Measurements from ENCODE around the gene IDUA.
"Not testable (repeated sequence)": the region's sequence is repeated elsewhere in the genome, so short reads cannot be mapped to it uniquely, and the experiment has no call there.

The IDUA gene

DNA sequence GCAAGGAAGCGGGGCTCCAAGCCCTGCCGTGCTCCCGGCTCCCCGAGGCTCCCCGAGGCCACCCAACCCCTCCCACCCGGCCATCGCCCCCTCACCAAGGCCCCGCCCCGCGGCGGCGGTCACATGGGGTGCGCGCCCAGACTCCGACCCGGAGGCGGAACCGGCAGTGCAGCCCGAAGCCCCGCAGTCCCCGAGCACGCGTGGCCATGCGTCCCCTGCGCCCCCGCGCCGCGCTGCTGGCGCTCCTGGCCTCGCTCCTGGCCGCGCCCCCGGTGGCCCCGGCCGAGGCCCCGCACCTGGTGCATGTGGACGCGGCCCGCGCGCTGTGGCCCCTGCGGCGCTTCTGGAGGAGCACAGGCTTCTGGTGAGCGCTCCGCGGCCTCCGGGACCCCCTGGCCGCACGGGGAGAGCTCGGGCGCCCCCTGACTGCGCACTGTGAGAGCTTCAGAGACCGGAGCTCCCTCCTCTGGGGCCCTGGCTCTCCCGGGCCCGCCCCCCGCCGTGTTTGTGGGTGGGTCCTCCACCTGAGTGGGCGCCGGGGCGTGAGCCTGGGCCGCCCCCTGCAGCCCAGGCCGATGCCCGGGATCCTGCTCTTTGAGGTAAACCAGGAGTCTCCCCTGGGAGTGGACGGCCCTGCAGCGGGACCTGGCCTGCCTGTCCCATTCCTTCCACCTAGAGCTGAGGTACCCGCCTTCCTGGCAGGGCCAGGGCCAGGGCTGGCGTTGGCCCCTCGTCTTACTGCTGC, at the start of gene IDUA:
IDUA (plus strand) TSS at position 166 of the 745 bp plus-strand sequence; CDS start at position 207, 41 bp downstream.
- DNase-seq (ENCODE audit: low spot score), result peak; percentile 85

DNA sequence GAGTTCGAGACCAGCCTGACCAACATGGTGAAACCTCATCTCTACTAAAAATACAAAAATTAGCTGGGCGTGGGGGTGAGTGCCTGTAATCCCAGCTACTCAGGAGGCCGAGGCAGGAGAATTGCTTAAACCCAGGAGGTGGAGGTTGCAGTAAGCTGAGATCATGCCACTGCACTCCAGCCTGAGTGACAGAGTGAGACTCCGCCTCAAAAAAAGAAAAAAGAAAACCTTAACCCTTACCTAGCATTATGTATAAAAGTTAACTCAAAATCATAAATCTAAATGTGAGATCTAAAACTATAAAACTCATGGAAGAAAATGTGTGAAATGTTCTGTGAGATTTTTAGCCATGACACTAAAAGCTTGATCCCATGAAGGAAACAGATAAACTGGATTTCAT, 47.3 kb upstream of the IDUA start:
- DNase-seq (ENCODE audit: low spot score), result not testable (repeated sequence)

DNA sequence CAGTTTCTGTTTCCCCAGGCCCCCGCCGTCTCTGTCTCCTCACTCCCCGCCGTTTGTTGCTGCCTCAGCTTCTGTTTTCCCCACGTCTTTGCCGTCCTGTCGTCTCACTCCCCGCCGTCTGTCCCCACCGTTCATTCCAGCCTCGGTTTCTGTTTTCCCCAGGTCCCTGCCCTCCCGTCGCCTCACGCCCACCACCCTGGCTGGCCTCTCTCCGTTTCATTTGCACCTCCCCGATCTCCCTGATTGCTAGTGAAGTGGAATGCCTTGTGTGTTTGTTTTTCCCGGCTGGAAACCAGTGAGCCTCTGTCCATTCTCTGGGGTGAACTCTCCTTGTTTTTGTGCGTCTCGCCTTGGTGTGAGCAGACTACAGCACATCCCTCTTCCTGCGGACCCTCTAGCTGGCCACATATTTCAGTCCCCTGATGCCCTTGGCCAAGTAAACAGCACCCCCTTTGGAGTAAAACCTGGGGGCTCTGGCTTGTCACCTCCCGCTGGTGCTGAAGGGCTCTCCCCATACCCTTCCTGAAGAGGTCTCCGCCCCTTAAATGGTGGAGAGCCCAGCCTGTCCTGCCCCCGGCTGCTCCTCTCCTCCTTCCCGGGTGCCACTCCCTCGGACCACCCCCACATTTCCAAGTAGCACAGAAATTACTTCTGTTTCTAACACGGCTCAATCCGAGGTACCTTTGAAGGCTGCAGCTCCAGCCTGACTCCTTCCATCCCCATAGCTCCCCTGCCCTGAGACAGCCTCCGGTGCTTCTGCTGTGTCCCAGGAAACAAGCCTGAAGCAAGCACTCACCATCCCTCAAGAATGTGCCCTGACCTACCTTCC, 41.4 kb upstream of the IDUA start:
- DNase-seq (ENCODE audit: low spot score), result no peak

DNA sequence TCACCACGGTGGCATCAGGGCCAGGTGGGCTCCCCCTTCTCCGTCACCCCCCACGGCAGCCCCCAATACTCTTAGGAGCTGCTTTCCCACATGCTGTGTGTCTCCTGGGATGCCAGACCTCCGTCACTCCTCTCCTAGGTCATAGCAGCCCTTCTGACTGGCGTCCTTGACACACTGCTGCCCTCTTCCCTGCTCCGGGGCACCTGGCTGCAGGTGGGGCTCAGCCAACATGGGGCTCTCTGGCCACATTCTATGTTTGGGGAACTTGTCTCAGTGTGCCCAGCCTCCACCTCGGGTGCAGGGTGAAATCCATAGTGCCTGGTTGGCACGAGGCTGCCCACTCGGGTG, 40.8 kb upstream of the IDUA start:
- DNase-seq (ENCODE audit: low spot score), result no peak

DNA sequence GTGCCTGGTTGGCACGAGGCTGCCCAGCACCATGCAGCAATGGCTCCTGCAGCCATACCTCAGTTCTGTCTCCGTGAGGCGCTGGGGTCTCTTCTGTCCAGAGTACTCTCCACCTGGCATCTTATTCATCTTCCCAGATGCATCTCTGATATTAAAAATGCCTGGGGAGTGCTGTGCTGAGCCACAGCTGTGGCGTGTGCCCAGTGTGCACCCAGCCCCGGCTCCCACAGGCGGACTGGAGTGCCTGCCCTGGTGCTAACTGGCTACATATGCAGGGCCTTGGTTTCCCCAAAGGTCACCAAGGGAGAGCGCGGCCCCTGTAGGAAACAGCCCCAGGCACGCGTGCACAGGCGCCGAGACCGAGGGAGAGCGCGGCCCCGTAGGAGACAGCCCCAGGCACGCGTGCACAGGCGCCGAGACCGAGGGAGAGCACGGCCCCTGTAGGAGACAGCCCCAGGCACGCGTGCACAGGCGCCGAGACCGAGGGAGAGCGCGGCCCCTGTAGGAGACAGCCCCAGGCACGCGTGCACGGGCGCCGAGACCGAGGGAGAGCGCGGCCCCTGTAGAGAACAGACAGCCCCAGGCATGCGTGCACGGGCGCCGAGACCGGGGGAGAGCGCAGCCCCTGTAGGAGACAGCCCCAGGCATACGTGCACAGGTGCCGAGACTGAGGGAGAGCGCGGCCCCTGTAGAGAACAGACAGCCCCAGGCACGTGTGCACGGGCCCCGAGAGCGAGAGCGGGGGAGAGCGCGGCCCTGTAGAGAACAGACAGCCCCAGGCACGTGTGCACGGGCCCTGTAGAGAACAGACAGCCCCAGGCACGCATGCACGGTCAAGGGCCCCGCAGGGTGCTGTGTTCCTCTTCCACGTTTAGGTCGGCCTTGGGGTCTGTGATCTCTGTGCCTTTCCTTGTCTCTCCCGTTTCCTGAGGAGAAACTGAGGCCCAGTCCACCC, 40.0 kb upstream of the IDUA start:
- no peak for DNase-seq (ENCODE audit: low spot score)

DNA sequence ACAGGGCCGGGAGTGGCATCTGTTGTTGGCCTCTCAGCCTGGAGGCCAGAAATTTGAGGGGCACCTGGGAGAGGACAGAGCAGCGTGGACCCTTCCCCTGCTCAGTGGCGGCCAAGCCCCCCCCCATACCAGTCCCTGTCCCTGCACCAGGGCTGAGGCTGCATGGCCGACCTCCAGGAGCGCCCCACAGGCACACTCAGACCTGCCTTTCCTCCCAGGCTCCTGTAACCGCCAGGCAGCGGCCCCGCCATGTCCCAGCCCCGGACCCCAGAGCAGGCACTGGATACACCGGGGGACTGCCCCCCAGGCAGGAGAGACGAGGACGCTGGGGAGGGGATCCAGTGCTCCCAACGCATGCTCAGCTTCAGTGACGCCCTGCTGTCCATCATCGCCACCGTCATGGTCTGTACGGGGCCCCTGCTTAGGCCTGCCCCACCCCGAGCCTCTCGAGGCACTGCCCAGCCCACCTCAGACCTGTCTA, 39.3 kb upstream of the IDUA start:
- no peak for DNase-seq (ENCODE audit: low spot score)

DNA sequence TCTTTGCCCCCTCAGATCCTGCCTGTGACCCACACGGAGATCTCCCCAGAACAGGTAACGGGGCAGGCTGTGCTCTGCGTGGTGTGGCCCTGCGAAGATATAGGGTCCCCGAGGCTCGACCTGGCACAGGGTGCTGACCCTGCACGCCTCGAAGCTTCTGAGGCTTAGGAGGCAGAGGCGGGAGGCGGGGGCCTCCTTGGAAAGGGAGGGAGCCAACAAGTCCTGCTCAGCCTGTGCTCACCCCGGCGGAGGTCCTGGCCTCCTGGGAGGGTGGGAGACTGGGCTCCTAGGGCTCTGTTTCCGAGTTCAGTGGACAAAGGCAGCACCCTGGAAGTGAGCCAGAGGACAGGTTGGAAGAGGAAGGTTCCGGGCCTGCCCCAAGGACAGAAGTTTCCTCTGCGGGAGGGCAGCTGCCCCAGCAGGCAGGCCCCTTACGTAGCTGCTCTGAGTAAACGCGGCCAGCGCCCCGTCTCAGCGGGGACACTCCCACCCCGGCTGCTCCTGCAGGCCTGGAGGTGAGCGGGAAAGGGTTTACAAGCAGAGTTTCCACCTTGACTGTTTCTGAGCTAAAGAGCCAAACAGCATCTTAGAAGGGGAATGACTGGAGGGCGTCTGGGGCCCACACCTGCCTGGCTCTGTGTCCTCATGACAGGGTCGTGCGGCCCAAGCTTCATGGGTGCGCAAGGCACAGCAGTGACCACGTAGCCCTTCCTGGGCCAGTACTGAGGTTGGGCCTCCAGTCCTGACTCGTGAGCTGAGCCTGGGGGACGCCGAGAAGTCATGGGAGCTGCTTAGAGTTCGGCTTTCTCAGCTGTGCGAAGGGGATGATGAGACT, 38.5 kb upstream of the IDUA start:
- DNase-seq (ENCODE audit: low spot score), result no peak

DNA sequence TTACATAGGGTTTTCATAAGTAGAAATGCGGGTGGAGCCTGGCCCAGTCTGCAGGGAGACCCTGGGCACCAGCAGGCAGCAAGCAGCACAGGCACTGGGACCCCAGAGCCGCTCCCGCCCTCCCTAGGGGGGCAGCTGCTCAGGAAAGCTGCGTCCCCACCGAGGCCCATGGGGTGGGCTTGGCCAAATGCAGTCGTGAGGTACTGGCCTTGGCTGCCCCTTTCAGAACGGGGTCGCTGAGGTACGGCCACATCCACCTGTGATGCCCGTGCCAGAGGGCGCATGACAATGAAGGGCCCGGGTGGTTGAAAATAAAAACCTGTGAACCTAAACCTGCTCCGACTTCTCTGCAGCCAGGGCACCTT, 37.9 kb upstream of the IDUA start:
- DNase-seq (ENCODE audit: low spot score), result no peak

DNA sequence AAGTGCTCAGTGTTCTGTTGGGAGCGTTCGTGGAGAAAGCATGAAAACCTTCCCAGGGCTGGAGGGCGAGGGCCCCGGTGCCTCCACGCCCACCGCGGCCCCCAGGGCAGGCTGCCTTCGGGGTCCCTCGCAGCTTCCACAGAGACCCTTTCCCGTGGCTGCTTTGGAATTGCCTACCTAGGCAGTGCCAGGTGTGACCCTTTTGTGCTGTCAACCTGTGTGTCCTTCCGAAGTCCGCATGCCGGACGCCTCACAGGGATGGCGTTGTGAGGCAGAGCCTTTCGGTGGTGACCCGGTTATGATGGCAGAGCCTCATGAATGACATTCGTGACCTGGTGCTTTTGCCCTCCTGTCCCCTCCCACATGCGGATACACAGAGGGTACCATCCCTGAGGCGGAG, 37.2 kb upstream of the IDUA start:
- DNase-seq (ENCODE audit: low spot score), result no peak

DNA sequence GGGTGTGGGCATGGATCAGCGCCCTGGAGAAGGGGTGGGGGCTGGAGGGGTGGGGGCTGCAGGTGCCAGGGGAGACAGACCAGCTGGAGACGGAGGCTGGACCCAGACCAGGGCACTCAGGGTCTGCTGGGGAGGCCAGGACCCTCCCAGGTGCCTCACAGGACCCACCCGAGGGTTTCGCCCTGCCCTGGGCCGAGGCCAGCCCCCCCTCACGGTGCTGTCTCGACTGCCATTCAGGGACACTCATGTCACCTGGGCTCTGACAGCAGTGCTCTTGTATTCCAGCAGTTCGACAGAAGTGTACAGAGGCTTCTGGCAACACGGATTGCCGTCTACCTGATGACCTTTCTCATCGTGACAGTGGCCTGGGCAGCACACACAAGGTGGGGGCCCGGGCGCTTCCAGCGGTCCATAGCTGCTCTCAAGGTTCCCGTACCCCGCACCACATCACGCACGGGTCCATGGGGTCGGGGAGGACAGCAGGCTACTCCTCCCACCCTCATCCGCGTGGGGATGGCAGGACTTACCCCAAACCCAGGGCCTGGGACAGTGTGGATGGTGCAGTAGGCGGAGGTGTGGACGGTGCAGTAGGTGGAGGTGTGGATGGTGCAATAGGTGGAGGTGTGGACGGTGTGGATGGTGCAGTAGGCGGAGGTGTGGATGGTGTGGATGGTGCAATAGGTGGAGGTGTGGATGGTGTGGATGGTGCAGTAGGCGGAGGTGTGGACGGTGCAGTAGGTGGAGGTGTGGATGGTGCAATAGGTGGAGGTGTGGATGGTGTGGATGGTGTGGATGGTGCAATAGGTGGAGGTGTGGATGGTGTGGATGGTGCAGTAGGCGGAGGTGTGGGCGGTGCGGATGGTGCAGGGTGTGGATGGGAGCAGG, 36.5 kb upstream of the IDUA start:
- DNase-seq (ENCODE audit: low spot score), result no peak

DNA sequence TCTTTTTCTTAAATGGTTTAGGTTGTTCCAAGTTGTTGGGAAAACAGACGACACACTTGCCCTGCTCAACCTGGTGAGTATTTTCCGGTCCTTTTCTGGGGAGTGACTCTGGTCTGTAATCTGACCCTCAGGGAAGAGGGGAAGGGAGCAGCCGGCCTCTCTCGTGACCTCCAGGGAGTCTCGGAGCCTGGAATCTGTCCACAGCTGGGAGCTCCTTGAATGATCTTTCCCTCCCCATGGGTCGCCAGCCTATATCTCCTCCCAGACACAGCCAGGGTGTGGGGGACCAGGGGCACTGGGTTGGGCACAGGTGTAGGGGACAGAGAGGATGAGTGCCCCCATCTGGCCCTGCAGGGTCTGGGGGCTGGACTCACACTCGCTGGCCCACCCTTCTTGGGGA, 35.7 kb upstream of the IDUA start:
- no peak for DNase-seq (ENCODE audit: low spot score)

DNA sequence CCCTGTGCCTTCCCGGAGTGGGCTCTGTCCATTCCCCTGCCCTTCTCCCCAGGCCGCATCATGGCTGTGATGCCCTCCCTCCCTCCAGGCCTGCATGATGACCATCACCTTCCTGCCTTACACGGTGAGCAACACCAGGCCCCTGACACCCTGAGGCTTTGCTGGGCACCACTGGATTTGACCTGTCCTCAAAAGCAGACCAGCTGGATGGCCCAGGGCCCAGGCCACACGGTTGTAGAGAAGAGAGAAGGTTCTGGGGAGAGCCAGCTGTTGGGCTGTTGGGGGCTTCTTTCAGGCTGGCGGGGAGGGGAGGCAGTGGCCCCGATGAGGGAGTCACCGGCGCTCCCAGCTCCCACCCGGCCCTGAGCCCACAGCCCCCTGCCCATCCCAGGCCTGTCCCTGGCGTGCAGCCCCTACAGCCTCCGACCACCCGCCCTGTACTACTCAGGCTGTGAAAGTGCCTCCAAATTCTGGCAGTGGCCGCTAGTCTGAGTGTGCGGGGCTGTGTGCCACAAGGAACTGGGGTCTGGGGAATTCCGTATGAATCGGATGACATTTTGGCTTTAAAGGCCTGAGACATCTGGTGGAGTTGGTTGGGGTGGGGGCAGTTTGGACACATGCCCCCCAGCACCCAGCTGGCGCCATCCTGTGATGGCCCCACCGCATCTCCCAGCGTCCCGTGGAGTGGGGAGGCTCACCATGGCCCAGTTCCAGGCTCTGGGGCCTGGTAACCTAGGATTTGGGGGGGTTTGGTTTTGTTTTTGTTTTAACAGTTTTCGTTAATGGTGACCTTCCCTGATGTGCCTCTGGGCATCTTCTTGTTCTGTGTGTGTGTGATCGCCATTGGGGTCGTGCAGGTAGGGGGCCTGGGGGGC, 35.0 kb upstream of the IDUA start:
- DNase-seq (ENCODE audit: low spot score), result no peak

DNA sequence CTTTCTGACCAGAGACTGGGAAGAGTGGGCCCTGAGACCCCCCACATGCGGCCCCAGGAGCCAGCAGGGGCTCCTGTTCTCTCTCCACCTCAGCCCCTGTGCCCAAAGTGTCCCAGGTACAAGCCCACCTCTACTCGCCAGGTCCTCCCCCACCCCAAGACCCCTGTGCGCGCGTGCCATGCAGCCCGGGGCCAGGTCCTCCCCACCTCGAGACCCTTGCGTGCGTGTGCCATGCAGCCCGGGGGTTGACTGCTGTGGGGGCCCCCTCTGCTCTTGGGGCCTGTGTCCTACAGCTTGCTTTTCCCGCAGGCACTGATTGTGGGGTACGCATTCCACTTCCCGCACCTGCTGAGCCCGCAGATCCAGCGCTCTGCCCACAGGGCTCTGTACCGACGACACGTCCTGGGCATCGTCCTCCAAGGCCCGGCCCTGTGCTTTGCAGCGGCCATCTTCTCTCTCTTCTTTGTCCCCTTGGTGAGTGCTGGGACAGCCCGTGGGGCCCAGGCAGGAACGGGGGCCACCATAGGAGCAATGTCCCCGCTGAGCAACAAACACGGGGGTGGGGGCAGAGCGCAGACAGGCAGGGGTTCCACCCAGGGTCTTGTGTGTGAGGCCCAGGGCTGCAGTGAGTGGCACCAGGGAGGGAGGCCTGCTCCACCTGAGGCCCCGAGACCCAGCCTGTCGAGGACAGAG, 33.8 kb upstream of the IDUA start:
- no peak for DNase-seq (ENCODE audit: low spot score)

DNA sequence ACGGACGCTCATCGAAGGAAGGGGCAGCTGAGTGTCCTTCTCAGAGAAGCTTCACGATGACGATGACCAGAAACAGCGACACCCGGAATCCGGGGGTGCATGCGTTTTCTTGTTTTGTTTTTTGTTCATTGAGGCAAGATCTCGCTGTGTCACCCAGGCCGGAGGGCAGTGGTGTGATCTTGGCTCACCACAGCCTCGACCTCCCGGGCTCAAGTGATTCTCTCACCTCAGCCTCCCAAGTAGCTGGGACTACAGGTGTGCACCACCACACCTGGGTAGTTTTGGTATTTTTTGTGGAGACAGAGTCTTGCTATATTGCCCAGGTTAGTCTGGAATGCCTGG, 33.3 kb upstream of the IDUA start:
- DNase-seq (ENCODE audit: low spot score), result no peak

DNA sequence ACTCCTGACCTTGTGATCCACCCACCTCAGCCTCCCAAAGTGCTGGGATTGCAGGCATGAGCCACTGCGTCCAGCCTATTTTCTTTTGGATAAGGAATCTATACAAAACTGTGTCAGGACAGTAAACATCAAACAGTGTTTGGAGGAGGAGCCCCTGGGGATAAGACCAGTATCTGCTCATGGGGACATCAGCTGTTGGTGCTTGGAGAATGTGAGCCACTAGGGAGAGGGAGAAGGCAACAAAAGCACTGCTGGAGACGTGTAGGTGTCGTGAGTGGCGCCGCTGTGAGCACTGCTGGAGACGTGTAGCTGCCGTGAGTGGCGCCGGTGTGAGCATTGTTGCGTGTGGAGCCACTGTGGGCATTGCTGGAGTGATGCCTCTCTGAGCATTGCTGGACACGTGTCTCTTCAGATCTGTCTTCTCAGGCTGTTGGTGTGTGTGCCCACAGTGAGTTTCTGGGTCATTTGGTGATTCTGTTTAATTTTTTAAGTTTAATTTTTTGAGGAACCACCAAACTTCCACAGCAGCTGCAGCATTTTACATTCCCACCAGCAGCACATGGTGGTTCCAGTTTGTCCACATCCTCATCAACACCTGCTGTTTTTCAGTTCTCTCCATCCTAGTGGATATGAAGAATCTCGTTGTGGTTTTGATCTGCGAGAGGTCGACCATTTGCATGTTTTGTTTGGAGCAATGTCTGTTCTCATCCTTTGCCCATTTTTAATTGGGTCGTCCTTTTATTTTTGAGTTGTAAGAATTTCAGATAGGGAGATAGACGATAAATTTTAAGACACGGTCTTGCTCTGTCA, 32.4 kb upstream of the IDUA start:
- DNase-seq (ENCODE audit: low spot score), result no peak

DNA sequence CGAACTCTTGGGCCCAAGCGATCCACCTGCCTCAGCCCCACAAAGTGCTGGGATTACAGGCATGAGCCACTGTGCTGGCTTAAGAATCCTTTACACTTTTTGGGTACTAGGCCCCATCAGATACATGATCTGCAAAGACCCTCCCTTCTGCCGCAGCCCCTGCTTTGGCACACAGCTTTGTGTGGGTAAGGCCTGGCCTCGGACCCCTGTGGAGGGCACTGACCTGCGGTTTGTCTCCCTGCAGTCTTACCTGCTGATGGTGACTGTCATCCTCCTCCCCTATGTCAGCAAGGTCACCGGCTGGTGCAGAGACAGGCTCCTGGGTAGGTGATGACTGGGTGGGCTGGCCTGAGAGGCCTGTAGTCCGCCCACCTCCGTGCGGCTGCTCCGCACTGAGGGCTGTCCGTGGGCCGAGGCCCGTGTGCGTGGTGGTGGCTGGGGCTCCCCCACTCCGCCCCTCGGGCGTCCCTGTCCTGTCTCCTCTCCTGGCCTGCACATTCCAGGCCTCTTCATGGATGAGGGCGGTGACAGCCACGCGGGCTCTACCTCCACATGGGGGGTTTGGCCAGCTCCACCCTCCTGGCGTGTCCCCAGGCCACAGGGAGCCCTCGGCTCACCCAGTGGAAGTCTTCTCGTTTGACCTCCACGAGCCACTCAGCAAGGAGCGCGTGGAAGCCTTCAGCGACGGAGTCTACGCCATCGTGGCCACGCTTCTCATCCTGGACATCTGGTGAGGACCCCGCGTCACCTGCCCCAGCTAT, 31.5 kb upstream of the IDUA start:
- no peak for DNase-seq (ENCODE audit: low spot score)

DNA sequence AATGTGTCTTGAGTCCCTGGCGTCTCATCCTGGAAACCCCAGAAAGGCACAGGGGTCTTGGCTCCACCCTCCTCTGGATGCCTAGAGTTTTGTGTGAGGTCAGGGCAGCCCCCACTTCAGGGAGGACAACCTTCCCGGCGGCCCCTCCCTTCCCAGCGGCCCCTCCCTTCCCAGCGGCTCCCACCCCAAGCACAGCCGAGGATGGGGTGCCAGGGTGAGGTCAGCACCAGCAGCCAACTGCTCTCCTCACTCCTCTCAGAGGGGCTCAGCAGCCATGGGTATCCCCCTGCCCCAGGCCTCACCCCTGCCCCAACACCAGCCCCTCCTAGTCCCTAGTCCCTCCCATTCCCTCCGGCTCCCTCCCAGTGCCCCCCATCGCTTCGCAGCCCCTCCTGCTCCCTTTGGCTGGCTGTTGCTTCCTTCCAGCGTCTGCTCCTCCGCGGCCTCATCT, 30.9 kb upstream of the IDUA start:
- DNase-seq (ENCODE audit: low spot score), result no peak
